Peyer's patch (tissue), 4 donors: Measurements from ENCODE around the gene CNTN5. TPM values are rescaled to one million over a fixed set of nuclear protein-coding genes. Genes with fewer than 3 reads are reported as not detected.
"Not testable (repeated sequence)": the region's sequence is repeated elsewhere in the genome, so short reads cannot be mapped to it uniquely, and the experiment has no call there.

Experiments used
- DNase-seq, 3 donors: peaks; one replicate each; pipeline ENCODE4 v3.0.0-alpha.2; 2017 to 2019
- H3K27ac ChIP-seq, 4 donors: fragments of 200-600 bp; sonication (generic); one replicate each; pipeline ENCODE4 v1.5.1; 2016 to 2019
- H3K27me3 ChIP-seq, 2 donors: fragments of 200-600 bp; sonication (generic); one replicate each; pipeline ENCODE4 v1.5.1; 2019
- H3K36me3 ChIP-seq, 3 donors: fragments of 200-600 bp; sonication (generic); one replicate each; pipeline ENCODE4 v1.5.1; 2016 to 2019
- H3K4me1 ChIP-seq, 4 donors: fragments of 200-600 bp; sonication (generic); one replicate each; pipeline ENCODE4 v1.5.1; 2016 to 2019
- H3K4me3 ChIP-seq, 4 donors: fragments of 200-600 bp; sonication (generic); 1 replicate in 3 of 4; 2 replicates in 1 of 4; pipeline ENCODE4 v1.5.1; 2016 to 2019; ENCODE audit warnings: mild to moderate bottlenecking in 1 of 4
- H3K9me3 ChIP-seq, 4 donors: fragments of 200-600 bp; sonication (generic); one replicate each; pipeline ENCODE4 v1.5.1; 2016 to 2019; ENCODE audit warnings: mild to moderate bottlenecking in 1 of 4
- POLR2A ChIP-seq, 2 donors: fragments of 450-650 bp; IDR thresholded peaks; one replicate each; pipeline ENCODE4 v1.5.1; 2017; ENCODE audit warnings: antibody characterized with exemption in 2 of 2, mild to moderate bottlenecking in 2 of 2, moderate library complexity in 2 of 2
- total RNA-seq, 4 donors: library from RNA; depleted of rRNA; stranded (reverse); fragments of >200 nt; gene quantifications; one replicate each; pipeline ENCODE4 v1.1.0, GENCODE V29; 2016
- TF ChIP-seq, protein P1 (sequence below), 6 experiments: fragments of 450-650 bp in 4 of 6; fragments of 200-600 bp in 2 of 6; sonication (generic) in 1 of 6; IDR thresholded peaks; one replicate each; pipeline ENCODE4 v1.5.1; 2017 to 2019; ENCODE audit warnings: antibody characterized with exemption in 6 of 6, mild to moderate bottlenecking in 3 of 6, moderate library complexity in 1 of 6

CNTN5 gene
- total RNA-seq, 4 donors from 2014 or later = not detected

DNA sequence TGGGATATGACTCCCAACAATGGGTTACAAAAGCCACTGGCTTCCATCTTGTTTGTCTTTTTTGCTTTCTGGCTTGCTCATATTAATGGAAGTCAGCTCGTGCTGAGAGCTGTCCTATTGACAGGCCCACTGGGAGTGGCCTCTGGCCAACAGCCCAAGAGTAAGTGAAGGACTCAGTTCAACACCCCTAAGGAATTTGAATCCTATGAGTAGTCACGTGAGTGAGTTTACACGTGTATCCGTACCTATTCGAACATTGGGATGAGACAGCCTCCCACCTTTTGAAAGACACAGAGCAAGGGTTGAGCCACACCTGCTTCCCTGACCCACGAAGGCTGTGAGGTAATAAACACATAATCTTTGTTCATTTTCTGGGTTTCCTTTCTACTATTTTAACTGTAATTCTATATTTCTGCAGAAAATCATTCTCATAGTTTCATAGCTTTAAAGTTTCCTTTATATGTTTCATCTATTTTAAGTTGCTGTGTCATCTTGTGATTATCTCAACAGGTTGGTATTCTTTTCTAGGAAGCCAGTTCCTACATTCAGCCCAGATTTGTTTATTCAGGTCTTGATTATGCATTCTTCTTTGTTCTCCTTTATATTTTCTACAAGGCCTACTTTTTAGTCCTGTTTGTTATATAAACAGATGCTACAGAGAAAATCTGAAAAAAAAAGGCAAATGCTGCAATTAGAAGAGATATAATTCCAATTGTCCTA, 802.3 kb downstream of the CNTN5 start:
- DNase-seq = no peak

DNA sequence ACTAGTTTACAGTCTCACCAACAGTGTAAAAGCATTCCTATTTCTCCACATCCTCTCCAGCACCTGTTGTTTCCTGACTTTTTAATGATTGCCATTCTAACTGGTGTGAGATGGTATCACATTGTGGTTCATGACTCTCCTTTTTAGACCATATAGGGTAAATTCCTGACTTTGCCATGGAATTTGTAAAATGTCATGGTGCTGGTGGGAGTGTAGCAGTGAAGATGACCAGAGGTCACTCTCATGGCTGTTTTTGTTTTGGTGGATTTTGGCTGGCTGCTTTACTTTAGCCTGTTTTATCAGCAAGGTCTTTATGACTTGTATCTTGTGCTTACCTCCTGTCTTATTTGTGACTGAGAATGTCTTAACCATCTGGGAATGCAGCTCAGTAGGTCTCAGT, 816.0 kb downstream of the CNTN5 start:
- not testable (repeated sequence) for H3K4me3 ChIP-seq, H3K4me1 ChIP-seq, DNase-seq, H3K27ac ChIP-seq, H3K36me3 ChIP-seq, H3K9me3 ChIP-seq, H3K27me3 ChIP-seq

More for the DNA sequence above, 802.3 kb downstream of the CNTN5 start:
- no peaks in the 10 kb centered on the region for H3K4me1 ChIP-seq
- H3K27me3 ChIP-seq = no peaks in the 10 kb centered on the region
- TF ChIP-seq POLR2A (IDR thresholded peaks at IDR 0.05) = no peak
- TF ChIP-seq, protein P1, sequence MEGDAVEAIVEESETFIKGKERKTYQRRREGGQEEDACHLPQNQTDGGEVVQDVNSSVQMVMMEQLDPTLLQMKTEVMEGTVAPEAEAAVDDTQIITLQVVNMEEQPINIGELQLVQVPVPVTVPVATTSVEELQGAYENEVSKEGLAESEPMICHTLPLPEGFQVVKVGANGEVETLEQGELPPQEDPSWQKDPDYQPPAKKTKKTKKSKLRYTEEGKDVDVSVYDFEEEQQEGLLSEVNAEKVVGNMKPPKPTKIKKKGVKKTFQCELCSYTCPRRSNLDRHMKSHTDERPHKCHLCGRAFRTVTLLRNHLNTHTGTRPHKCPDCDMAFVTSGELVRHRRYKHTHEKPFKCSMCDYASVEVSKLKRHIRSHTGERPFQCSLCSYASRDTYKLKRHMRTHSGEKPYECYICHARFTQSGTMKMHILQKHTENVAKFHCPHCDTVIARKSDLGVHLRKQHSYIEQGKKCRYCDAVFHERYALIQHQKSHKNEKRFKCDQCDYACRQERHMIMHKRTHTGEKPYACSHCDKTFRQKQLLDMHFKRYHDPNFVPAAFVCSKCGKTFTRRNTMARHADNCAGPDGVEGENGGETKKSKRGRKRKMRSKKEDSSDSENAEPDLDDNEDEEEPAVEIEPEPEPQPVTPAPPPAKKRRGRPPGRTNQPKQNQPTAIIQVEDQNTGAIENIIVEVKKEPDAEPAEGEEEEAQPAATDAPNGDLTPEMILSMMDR (IDR thresholded peaks at IDR 0.05) = no peak
- no peaks in the 10 kb centered on the region for H3K36me3 ChIP-seq
- H3K27ac ChIP-seq = no peak overlapping the region
- H3K4me3 ChIP-seq = no peak overlapping the region
- no peaks in the 10 kb centered on the region for H3K9me3 ChIP-seq

DNA sequence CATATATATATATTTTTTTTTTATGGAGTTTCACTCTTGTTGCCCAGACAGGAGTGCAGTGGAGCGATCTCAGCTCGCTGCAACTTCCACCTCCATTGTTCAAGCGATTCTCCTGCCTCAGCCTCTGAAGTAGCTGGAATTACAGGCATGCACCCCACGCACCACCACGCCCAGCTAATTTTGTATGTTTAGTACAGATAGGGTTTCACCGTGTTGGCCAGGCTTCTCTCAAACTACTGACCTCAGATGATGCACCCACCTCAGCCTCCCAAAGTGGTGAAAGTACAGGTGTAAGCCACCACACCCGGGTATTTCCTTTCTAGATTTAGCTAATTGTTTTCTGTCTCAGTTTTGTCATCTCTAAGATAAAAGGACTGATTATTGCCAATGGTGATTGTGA, 821.1 kb downstream of the CNTN5 start:
- H3K9me3 ChIP-seq = no peaks in the 10 kb centered on the region
- peaks cover 0 to 3% (median 0%) of the 10 kb centered on the region in 3 donors for H3K36me3 ChIP-seq
- no peak overlapping the region for H3K4me3 ChIP-seq
- H3K27me3 ChIP-seq = no peaks in the 10 kb centered on the region
- DNase-seq = no peak
- TF ChIP-seq, protein P1 (IDR thresholded peaks at IDR 0.05) = no peak
- no peak for TF ChIP-seq POLR2A (IDR thresholded peaks at IDR 0.05)
- no peaks in the 10 kb centered on the region for H3K4me1 ChIP-seq
- H3K27ac ChIP-seq = no peak overlapping the region

DNA sequence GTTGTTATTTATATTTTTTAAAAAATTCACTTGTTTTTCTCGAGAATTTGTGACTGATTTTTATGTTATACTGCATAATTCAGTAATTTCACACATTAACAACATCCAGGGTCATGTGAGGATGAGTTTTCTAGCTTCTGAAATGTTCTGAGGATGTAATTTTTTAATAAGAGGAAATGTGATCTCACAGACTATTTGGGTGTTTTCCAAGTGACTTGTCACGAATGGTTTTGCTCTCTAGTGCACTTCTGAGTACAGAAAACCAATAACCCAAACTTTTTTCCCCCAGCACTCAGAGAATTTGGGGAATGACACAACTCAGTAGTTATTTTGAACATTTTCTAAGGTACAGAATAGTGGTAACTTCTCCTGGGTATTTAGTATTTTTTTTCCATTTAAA, 845.2 kb downstream of the CNTN5 start:
- H3K36me3 ChIP-seq = no peaks in the 10 kb centered on the region
- DNase-seq = no peak
- H3K27me3 ChIP-seq = no peaks in the 10 kb centered on the region
- H3K4me1 ChIP-seq = no peaks in the 10 kb centered on the region
- H3K4me3 ChIP-seq = no peak overlapping the region
- no peak overlapping the region for H3K27ac ChIP-seq
- no peaks in the 10 kb centered on the region for H3K9me3 ChIP-seq
- TF ChIP-seq, protein P1 (IDR thresholded peaks at IDR 0.05) = no peak
- TF ChIP-seq POLR2A (IDR thresholded peaks at IDR 0.05) = no peak

DNA sequence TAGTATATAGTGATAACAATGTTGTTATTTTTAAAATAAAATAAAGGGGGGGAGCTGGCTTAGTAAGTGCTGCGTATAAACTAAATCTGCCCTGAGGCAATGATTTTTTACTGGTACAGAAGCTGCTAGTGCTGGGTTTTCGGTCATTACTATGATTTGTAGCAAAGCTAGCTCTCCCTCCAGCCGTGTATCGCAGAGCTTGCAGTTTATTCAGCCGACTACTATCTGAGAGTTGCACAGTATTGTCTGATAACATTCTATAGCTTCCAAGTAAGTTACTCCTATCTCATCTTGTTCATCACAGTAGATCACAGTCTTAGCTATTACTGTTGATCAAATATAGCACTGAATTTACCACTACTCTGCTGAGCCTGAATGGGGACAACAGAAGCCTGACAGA, 860.9 kb downstream of the CNTN5 start:
- no peak overlapping the region for H3K27ac ChIP-seq
- H3K4me3 ChIP-seq = no peak overlapping the region
- TF ChIP-seq POLR2A (IDR thresholded peaks at IDR 0.05) = no peak
- TF ChIP-seq, protein P1 (IDR thresholded peaks at IDR 0.05) = no peak
- H3K27me3 ChIP-seq = no peaks in the 10 kb centered on the region
- no peaks in the 10 kb centered on the region for H3K4me1 ChIP-seq
- no peaks in the 10 kb centered on the region for H3K36me3 ChIP-seq
- no peak for DNase-seq
- H3K9me3 ChIP-seq = no peaks in the 10 kb centered on the region

DNA sequence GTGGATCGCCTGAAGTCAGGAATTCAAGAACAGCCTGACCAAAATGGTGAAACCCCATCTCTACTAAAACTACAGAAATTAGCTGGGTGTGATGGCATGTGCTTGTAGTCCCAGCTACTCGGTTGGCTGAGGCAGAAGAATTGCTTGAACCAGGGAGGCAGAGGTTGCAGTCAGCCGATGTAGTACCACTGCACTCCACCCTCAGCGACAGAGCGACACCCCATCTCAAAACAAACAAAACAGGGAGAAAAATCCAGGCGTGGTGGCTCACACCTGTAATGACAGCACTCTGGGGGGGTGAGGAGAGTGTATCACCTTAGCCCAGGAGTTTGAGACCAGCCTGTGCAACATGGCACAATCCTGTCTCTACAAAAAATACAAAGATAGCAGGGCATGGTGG, 864.0 kb downstream of the CNTN5 start:
- DNase-seq = no peak
- Histone ChIP-seq H3K27ac (no peak overlapping the region), H3K27me3 (no peaks in the 10 kb centered on the region), H3K4me1 (no peaks in the 10 kb centered on the region), H3K36me3 (no peaks in the 10 kb centered on the region), H3K4me3 (no peak overlapping the region), H3K9me3 (no peaks in the 10 kb centered on the region)
- TF ChIP-seq, protein P1 (IDR thresholded peaks at IDR 0.05) = no peak
- TF ChIP-seq POLR2A (IDR thresholded peaks at IDR 0.05) = no peak
